IMR-90 (cell line): ENCODE measurements around the gene DDX54. TPM values are rescaled to one million over a fixed set of nuclear protein-coding genes. Genes with fewer than 3 reads are reported as not detected.
A peak's percentile ranks its signal among the peaks of the same experiment; 100 is the strongest.

Experiments
- ATAC-seq: fragments of 200-7000 bp; cut with Tn5 transposase; 2 replicates; pipeline ENCODE4 v1.9.1; 2020; ENCODE audit warnings: low read depth, mild to moderate bottlenecking, moderate library complexity
- BruUV-seq: library from RNA; stranded (reverse); fragments of 400-500 nt; replicated peaks from 2 replicates; lab custom pipeline; 2021; lab: Mats Ljungman, UMichigan
- CTCF ChIA-PET: fragments of 300-600 bp; formaldehyde crosslinking; extraction: SDS; loops from one replicate; lab custom pipeline; 2021; ENCODE audit warnings: antibody characterized with exemption; lab: Yijun Ruan, JAX
- POLR2A ChIA-PET: fragments of 300-600 bp; sonication (Branson Sonifier 250); formaldehyde crosslinking; loops from one replicate; lab custom pipeline; 2022; ENCODE audit warnings: antibody characterized with exemption; ENCODE audit not compliant: unreplicated experiment; lab: Charles Lee
- DNase-seq: peaks from one replicate; pipeline ENCODE4 v3.0.0; 2013
- H2AFZ ChIP-seq: replicated peaks from 2 replicates; pipeline ENCODE3; 2013; ENCODE audit warnings: low read length, mild to moderate bottlenecking; ENCODE audit not compliant: poor library complexity
- H2AK5ac ChIP-seq: 2 replicates; pipeline ENCODE4 v1.6.1; 2013; ENCODE audit warnings: low read depth, low read length, inconsistent platforms
- H2AK9ac ChIP-seq: replicated peaks from 2 replicates; pipeline ENCODE3; 2013; ENCODE audit warnings: mild to moderate bottlenecking, low read depth, low read length, moderate library complexity; ENCODE audit not compliant: poor library complexity
- H2BK120ac ChIP-seq: 2 replicates; pipeline ENCODE4 v1.6.1; 2013; ENCODE audit warnings: low read depth, low read length, inconsistent platforms
- H2BK15ac ChIP-seq: 3 replicates; pipeline ENCODE4 v1.6.1; 2013; ENCODE audit warnings: low read depth, low read length, inconsistent platforms
- H2BK20ac ChIP-seq: 2 replicates; pipeline ENCODE4 v1.6.1; 2013; ENCODE audit warnings: low read depth, mild to moderate bottlenecking, inconsistent platforms, low read length, moderate library complexity
- H2BK5ac ChIP-seq: 2 replicates; pipeline ENCODE4 v1.6.1; 2013; ENCODE audit warnings: mild to moderate bottlenecking, low read depth, low read length, inconsistent platforms; ENCODE audit not compliant: poor library complexity, severe bottlenecking
- H3K14ac ChIP-seq: replicated peaks from 2 replicates; pipeline ENCODE4 v1.6.1; 2013; ENCODE audit warnings: low read depth, low read length, inconsistent platforms
- H3K18ac ChIP-seq: 2 replicates; pipeline ENCODE4 v1.6.1; 2013; ENCODE audit warnings: low read depth, low read length, control low read depth
- H3K23ac ChIP-seq: 2 replicates; pipeline ENCODE4 v1.6.1; 2013; ENCODE audit warnings: low read depth, low read length, inconsistent platforms
- H3K27ac ChIP-seq: 2 replicates; pipeline ENCODE4 v1.5.1; 2013; ENCODE audit warnings: mild to moderate bottlenecking, control low read depth, low read length; ENCODE audit not compliant: insufficient read depth
- H3K27me3 ChIP-seq: 2 replicates; pipeline ENCODE4 v1.6.1; 2013; ENCODE audit warnings: low read length; ENCODE audit not compliant: control insufficient read depth, insufficient read depth
- H3K36me3 ChIP-seq: 2 replicates; pipeline ENCODE4 v1.6.1; 2013; ENCODE audit warnings: low read length, mixed read lengths; ENCODE audit not compliant: control insufficient read depth, insufficient read depth
- H3K4ac ChIP-seq: 2 replicates; pipeline ENCODE4 v1.6.1; 2013; ENCODE audit warnings: low read depth, low read length, inconsistent platforms
- H3K4me1 ChIP-seq: 2 replicates; pipeline ENCODE4 v1.6.1; 2013; ENCODE audit warnings: low read length, mixed read lengths; ENCODE audit not compliant: control insufficient read depth, insufficient read depth
- H3K4me2 ChIP-seq: 2 replicates; pipeline ENCODE4 v1.6.1; 2013; ENCODE audit warnings: low read depth, mild to moderate bottlenecking, control low read depth, low read length, moderate library complexity
- H3K4me3 ChIP-seq: 2 replicates; pipeline ENCODE4 v1.5.1; 2013; ENCODE audit warnings: low read depth, mild to moderate bottlenecking, control low read depth, low read length, moderate library complexity; ENCODE audit not compliant: insufficient read depth
- H3K56ac ChIP-seq: 2 replicates; pipeline ENCODE4 v1.6.1; 2013; ENCODE audit warnings: low read length, inconsistent platforms; ENCODE audit not compliant: insufficient read depth; ENCODE audit errors: extremely low read depth
- H3K79me1 ChIP-seq, 2 experiments: 2 replicates each; pipeline ENCODE4 v1.6.1; 2013; ENCODE audit warnings: low read length in 2 of 2, inconsistent platforms in 1 of 2, low read depth in 1 of 2
- H3K9ac ChIP-seq: 2 replicates; pipeline ENCODE4 v1.6.1; 2013; ENCODE audit warnings: low read depth, low read length, control low read depth
- H3K9me1 ChIP-seq: 2 replicates; pipeline ENCODE4 v1.6.1; 2013; ENCODE audit warnings: low read length, inconsistent platforms; ENCODE audit not compliant: insufficient read depth
- H3K9me3 ChIP-seq: 2 replicates; pipeline ENCODE4 v1.6.1; 2013; ENCODE audit warnings: low read length; ENCODE audit not compliant: control insufficient read depth, insufficient read depth
- H4K20me1 ChIP-seq: 2 replicates; pipeline ENCODE4 v1.6.1; 2013; ENCODE audit warnings: low read length, inconsistent platforms; ENCODE audit not compliant: insufficient read depth
- H4K5ac ChIP-seq: 2 replicates; pipeline ENCODE4 v1.6.1; 2013; ENCODE audit warnings: mild to moderate bottlenecking, low read depth, low read length, control low read depth
- H4K8ac ChIP-seq, 2 experiments: 2 replicates each; pipeline ENCODE4 v1.6.1; 2013; ENCODE audit warnings: low read depth in 2 of 2, low read length in 2 of 2, control low read depth in 1 of 2, inconsistent platforms in 1 of 2
- H4K91ac ChIP-seq: 2 replicates; pipeline ENCODE4 v1.6.1; 2013; ENCODE audit warnings: low read depth, low read length, inconsistent platforms; ENCODE audit not compliant: insufficient read depth
- CTCF ChIP-seq: conservative IDR thresholded peaks from 2 replicates; pipeline ENCODE4 v1.5.1; 2012; ENCODE audit warnings: mild to moderate bottlenecking, low read depth, low read length, improper control_type of control experiment
- MAFK ChIP-seq: IDR thresholded peaks from 2 replicates; pipeline ENCODE4 v1.6.1; 2012; ENCODE audit warnings: low read depth, low read length, improper control_type of control experiment
- MAZ ChIP-seq: IDR thresholded peaks from 2 replicates; pipeline ENCODE4 v1.6.1; 2012; ENCODE audit warnings: low read depth, mild to moderate bottlenecking, low read length, improper control_type of control experiment, moderate library complexity, borderline replicate concordance
- SMC3 ChIP-seq: fragments of 150-350 bp; IDR thresholded peaks from 2 replicates; pipeline ENCODE4 v1.6.1; 2016; ENCODE audit warnings: low read depth, mild to moderate bottlenecking, antibody characterized with exemption, low read length, moderate library complexity
- WGBS, 2 experiments: methylation state at CpG; one replicate each; pipeline versions ENCODE4 v1.1.5 to v1.1.7; 2013; ENCODE audit warnings: missing lambda C conversion rate in 2 of 2; ENCODE audit not compliant: insufficient read length in 1 of 2; ENCODE audit errors: extremely low coverage in 2 of 2; 5-methylcytosine and 5-hydroxymethylcytosine counted together
- dilution Hi-C: fragments of 300-500 bp; cut with HindIII; formaldehyde crosslinking; loops from one replicate; pipeline ENCODE4 v1.14.3; 2018; ENCODE audit warnings: low sequenced_read_pairs; ENCODE audit not compliant: unreplicated experiment
- in situ Hi-C: fragments of 300-500 bp; cut with MboI; formaldehyde crosslinking; loops from 3 replicates; pipeline ENCODE4 v1.14.3; 2019; ENCODE audit warnings: low sequenced_read_pairs, inconsistent platforms, mixed read lengths
- intact Hi-C: fragments of 100-400 bp; cut with micrococcal nuclease; formaldehyde crosslinking; loops from 2 replicates; pipeline ENCODE4 v1.10.0; 2022
- polyA plus RNA-seq, 3 experiments: library from polyadenylated mRNA; depleted of rRNA; stranded (reverse); fragments of >200 nt; gene quantifications; 2 replicates each; pipeline ENCODE4 v1.2.3, GENCODE V29; 2012; ENCODE audit warnings: low replicate concordance in 1 of 3
- total RNA-seq: library from RNA; depleted of rRNA; stranded (reverse); fragments of >200 nt; gene quantifications from 2 replicates; pipeline ENCODE4 v1.2.3, GENCODE V29; 2012

The DDX54 gene
- total and polyA plus RNA-seq, 2 of the 4 experiments (the other 2 are of a cell fraction) = 23.8 to 47.5 TPM

GRCh38 chr12:113222730-113223531 lies 37.7 kb upstream of the DDX54 start:
- peak overlapping the region; percentile 42; the same call in 1 of the 2 replicates for H3K4ac ChIP-seq
- dilution Hi-C loops = no loop called here
- H3K36me3 ChIP-seq = peaks cover 8% of the 10 kb centered on the region
- 0 out of 2 replicates have a peak overlapping the region, but pooled peaks have one; percentile 5 for H4K91ac ChIP-seq
- peak overlapping the region; percentile 2 for H2BK5ac ChIP-seq
- BruUV-seq = no TSS peak
- H3K18ac ChIP-seq = no peak overlapping the region
- in situ Hi-C loops = no loop called here
- H3K4me2 ChIP-seq = peak overlapping the region; percentile 45
- H3K14ac ChIP-seq = no peak overlapping the region
- DNase-seq (peak; percentile 92), ATAC-seq (peak; percentile 22)
- no peaks in the 10 kb centered on the region for H3K27me3 ChIP-seq
- peaks cover 0 to 16% of the 10 kb centered on the region in 2 experiments; a peak in 2 of 4 replicates for H3K79me1 ChIP-seq
- ChIA-PET CTCF (interaction anchor here (0.6 to 1.3 kb wide), 4 partner anchors 10 to 125 kb away, joined by 3 to 4 read pairs (median 3); no protein-coding TSS in a partner anchor), POLR2A (interaction anchor here (0.5 to 0.7 kb wide), 4 partner anchors 8 to 432 kb away, joined by 3 to 7 read pairs (median 4); no protein-coding TSS in a partner anchor)
- H3K9me1 ChIP-seq = peaks cover 7% of the 10 kb centered on the region
- H2BK120ac ChIP-seq = no peak overlapping the region; the same call in 1 of the 2 replicates
- no peak overlapping the region for H4K5ac ChIP-seq
- H3K23ac ChIP-seq = peak overlapping the region; percentile 31
- H3K4me1 ChIP-seq = peaks cover 4% of the 10 kb centered on the region
- no peak overlapping the region for H3K56ac ChIP-seq
- intact Hi-C loops = no loop called here
- peak overlapping the region in 1 of 2 experiments; percentile 16; a peak in 1 of 4 replicates for H4K8ac ChIP-seq
- H3K27ac ChIP-seq = peak overlapping the region; percentile 52; the same call in 1 of the 2 replicates
- H2BK20ac ChIP-seq = 0 out of 2 replicates have a peak overlapping the region, but pooled peaks have one; percentile 6
- peak overlapping the region; percentile 53; the same call in 1 of the 2 replicates for H3K4me3 ChIP-seq
- H2BK15ac ChIP-seq = no peak overlapping the region
- no peak overlapping the region for H3K9ac ChIP-seq
- peak overlapping the region; percentile 15 for H2AFZ ChIP-seq
- H4K20me1 ChIP-seq = peaks cover 9% of the 10 kb centered on the region
- H3K9me3 ChIP-seq = no peaks in the 10 kb centered on the region
- peak; percentile 9; the same call in 1 of the 2 replicates for TF ChIP-seq SMC3
- peak; percentile 7; the same call in 1 of the 2 replicates for TF ChIP-seq MAZ
- peak; percentile 18; the same call in 1 of the 2 replicates for TF ChIP-seq MAFK
- no peak for TF ChIP-seq CTCF
- no peak overlapping the region for H2AK9ac ChIP-seq
- 0% methylated on average over 4 of the region's 11 CpGs; no CpG with 5 or more reads in 1 of the 2 experiments for WGBS, 2 experiments
- H2AK5ac ChIP-seq = no peak overlapping the region
